Stimulated activated CD8-positive, alpha-beta memory T cell treated with anti-CD3 and anti-CD28 coated beads, Interleukin-12 subunit alpha, Interleukin-12 subunit beta, amount 100 ng/mL, for 24 hours (primary cell): ENCODE results near the gene EIF4E1B.

Source experiments
- DNase-seq: peaks from one replicate; pipeline ENCODE4 v3.0.0-alpha.2; 2020; ENCODE audit errors: extremely low read depth

EIF4E1B gene

GRCh38 chr5:176663566-176663965 lies 33.1 kb downstream of the EIF4E1B start:
- no peak for DNase-seq

- no peak for DNase-seq
Observed at GRCh38 chr5:176664479-176664878, 34.0 kb downstream of the EIF4E1B start.

DNA sequence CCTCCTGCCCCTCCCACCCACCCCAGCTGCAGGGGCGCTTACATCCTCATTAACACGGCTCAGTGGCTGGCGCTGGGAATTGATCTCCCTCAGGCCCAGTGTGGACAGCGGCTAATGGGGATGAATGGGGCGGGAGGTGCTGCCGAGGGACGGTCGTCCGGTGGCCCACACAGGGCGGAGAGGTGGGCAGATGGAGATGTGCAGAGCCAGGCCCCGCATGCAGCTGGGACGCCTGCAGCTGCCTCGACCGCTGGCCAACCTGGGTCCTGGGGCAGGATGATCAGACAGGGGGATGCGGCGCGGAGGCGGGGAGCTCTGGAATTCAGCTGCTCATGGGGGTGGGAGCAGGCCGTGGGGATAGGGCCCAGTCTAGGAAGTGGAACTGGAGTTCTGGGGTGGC lies 34.4 kb downstream of the EIF4E1B start:
- DNase-seq = no peak

- no peak for DNase-seq
Observed at GRCh38 chr5:176665517-176665916, 35.0 kb downstream of the EIF4E1B start.

GRCh38 chr5:176667637-176668036 lies 37.2 kb downstream of the EIF4E1B start:
- no peak for DNase-seq

DNA sequence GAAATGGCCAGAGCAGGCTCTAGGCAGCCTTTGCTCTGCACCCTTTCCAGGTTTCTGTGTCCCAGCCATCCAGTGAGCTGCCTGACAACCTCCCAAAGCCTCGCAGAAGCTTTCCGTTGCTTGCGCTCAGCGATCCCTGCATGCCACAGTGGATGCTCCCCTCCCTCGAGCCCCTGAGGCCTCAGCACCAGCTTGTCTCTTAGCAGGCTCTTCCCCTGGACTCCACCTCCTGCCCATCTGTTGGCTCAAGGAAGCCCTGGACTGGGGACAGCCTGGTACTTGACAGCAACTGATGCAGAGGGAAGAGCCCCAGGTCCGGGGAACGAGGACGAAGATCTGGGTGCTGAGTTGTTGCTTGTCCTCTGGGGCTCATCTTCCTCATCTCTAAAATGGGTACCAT lies 40.0 kb downstream of the EIF4E1B start:
- no peak for DNase-seq

DNA sequence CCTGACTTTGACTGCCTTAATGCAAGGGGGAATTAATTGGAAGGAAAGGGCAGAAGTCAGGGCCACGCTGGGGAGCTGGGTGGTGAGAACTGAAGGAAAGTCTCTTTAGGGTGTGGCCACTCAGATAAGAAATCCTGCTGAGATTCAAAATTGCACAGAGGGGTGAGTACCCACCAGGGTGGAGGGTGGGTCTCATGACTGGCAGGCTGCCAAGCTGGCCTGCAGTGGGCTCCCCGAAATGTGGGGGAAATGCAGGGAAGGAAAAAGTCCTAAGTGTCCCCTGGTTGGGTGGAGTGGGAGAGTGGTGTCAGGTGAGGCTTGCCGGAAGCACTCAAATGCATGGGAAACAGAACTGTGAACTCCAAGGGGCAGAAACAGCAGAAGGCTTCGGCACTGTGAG lies 40.9 kb downstream of the EIF4E1B start:
- DNase-seq = no peak

- DNase-seq = no peak
Observed at GRCh38 chr5:176671890-176672747, 41.6 kb downstream of the EIF4E1B start.

DNA sequence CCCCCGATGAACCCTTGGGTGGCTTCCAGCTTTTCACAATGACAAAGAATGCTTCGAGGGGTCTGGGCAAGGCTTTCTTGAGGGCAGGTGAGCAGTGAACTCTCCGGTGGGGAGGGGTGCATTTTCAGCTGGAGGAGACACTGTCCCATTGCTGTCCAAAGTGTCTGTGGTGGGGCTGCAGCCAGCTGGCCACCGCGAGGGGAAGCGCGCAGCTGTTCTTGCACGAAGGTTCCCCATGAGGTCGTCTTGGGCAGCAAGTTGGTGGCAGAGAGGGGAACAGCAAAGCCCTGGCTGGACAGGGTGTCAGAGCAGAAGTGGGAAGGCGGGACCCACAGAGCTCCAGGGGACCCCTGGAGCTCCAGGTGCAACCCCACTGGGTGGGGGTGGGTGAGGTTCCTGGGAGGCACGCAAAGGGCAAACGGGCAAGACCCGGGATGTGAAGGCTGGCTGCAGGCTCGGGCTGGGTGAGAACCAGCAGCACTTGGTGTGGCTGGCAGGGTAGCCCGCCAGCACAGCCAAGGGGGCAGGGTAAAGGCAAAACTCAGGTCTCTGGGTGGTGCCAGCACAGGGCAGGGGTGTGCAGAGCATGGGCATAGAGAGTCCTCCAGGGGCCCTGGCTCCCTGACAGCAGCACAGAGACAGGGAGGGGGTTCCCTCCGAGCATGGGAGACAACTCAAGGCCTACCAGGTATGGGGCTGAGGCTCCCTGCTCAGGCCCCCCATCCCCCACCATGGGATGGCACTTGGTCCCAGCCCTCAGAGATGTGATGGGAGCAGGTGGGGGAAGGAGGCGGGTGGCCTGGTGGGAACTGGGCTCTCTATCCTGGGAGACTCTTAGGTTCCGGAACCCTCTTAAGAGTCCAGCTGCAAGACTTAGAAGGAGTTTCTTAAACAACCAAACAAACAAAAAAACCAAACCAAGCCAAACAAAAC lies 43.4 kb downstream of the EIF4E1B start:
- no peak for DNase-seq

DNA sequence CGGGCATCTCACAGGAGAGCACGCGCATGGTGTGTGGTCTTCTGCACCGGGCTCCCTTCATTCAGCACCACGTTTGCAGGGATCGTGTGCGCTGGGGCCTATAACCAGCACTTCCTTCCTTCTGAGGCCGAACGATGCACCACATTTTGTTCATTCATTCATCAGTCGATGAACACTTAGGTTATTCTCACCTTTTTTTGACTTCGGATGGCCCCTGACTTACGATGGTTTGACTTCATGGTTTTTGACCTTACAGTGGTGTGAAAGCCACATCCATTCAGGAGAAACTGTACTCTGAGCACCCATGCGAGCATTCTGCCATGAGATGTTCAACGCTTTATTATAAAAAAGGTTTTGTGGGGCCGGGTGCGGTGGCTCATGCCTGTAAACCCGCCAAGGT lies 44.3 kb downstream of the EIF4E1B start:
- no peak for DNase-seq

GRCh38 chr5:176675676-176676360 lies 45.3 kb downstream of the EIF4E1B start:
- no peak for DNase-seq

DNA sequence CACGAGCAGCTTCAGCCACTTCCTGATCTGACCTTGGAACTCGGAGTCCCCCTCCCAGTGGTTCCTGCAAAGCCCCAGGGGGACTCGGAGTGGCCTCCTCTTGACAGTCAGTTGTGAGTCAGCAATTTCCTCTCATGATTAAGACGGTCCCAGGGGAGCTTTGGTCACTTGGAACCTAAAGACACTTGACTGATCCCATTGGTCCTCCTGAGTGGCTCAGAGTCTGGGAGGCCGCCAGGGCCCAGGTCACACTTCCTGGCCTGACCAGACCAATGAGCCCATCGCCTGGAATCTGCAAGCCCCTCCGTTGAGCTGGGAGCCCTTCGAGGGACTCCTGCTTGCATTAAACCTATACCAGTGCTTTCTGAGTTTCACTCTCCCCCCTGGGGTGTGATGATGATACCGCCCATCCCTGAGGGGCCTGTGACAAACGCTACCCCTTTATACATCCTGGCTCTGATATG lies 45.9 kb downstream of the EIF4E1B start:
- DNase-seq = no peak

DNA sequence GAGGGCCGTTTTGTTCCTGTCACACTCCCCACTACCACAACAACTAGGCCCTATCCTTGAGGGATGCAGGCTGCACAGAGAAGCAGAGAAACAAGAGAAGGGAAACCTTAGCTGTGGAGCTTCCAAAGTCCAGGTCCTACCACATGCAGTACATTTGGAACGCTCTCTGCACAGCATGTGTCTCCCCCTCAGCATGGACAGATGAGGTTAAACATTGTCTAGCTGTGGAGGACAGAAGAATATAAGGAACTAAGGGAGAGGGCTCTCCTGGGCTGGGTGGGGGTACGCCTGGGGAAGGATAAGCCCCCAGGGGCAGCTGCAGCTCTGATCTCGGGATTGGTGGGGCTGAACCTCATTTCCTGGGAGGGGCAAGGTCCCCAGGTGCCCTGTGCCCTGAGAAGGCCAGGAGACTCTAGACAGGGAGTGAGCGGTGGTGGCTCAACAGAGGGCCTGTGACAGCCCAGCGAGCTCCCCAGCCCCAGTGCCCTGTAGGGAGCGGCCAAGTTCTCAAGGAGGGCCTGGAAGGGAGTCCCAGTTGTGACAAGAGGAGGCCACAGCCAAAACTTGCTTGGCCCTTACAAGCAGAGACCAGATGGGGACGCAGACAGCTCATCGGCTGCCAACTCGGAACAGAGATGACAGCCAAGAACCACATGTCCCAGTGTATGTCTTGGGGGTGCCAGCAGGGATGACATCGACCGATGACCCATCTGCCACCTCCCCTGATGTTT lies 46.9 kb downstream of the EIF4E1B start:
- DNase-seq = no peak

DNA sequence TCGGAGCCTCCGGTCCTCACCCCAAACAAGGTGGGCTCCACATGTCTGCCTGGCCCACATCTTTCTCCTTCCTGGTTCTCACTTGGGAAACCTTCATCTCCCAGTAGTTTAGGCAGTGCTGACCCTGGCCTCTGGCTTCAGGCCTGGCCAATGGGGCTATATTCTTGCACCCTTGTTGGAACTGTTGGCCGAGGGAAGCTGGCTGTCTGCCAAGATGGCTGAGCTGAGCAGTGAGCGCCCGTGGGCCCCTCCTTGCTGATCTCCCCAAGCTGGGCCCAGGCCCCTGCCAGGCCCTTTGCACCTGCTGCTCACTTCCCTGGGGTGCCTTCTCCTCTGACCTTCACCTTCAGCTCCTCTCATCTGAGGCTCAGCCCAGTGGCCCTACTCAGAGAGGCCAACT lies 48.1 kb downstream of the EIF4E1B start:
- no peak for DNase-seq

DNA sequence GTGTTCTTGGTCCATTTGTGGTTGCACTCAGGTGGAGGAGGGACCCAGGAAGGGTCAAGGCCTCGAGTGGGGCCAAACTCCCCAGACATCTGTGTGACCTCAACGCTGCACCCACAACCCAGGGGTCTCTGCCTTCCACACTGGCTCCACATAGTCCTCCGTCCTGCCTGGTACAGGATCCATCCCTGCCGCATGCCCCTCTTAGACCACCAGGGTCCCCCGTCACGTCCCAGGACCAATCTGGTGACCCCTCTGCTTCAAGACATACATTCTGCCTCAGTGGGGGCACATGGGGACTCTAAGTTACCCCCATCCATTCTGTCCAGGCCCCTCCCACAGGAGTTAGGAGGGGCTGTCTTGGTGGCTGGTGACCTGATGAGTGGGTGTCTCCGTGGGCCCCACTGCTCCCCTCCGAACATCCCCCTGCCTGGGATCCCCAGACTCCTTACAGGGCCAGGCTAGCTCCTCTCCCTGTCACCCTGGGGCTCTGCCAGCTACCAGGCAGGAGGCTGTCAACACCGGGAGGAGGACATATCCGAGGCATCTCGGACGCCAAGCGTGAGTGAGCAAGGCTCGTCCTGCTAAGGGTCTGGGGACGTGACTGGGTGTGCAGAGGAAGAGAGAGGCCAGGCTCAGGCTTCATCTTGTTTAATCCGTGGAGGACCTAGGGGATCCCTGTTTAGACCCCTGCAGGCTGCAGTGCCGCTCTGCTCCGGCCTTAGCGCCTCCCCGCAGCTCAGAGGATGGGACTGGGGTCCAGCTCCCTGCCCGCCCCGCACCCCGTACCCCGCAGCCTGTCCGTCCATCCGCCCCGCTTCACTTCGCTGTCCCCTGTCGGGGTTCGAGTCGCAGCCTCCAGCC lies 49.1 kb downstream of the EIF4E1B start:
- no peak for DNase-seq

DNA sequence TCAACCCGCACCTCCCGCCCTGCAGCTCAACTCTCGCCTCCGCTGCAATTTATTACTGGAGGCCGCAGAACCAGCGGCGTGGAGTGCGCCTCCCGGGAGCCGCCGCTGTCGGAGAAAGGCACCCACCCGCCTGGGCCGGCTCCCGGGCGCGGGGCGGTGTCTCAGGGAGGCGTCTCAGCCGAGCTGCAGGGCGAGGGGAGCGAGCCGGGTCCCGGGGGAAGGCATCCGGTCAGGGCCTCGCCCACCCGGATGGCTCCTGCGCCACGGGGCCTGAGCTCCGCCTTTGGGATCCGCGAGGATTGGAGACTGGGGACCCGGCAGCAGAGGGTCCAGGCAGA lies 49.7 kb downstream of the EIF4E1B start:
- no peak for DNase-seq

DNA sequence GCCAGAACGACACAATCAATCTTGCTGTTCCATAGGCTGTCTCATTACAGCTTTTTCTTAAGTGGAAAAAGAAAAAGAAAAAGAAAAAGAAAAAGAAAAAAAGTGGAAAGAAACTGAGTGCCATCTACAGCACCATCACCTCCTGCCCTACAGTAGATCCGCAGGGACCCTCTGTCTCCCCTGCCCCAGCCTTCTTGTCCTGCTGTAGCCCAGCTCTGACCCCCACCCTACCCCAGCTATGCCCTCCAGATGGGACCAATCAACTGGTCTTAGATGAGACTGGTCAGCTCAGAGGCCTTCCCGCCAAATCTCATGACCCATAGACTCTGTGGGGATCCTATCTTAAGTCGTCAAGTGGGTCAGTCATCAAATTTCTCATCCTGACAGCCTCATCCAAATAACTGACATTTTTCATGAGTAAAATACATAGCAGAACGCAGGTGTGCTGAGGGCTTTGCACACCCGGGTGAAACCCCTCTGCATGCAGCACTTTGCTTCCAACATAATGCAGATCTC lies 51.6 kb downstream of the EIF4E1B start:
- no peak for DNase-seq

GRCh38 chr5:176685010-176685409 lies 54.5 kb downstream of the EIF4E1B start:
- DNase-seq = no peak

DNA sequence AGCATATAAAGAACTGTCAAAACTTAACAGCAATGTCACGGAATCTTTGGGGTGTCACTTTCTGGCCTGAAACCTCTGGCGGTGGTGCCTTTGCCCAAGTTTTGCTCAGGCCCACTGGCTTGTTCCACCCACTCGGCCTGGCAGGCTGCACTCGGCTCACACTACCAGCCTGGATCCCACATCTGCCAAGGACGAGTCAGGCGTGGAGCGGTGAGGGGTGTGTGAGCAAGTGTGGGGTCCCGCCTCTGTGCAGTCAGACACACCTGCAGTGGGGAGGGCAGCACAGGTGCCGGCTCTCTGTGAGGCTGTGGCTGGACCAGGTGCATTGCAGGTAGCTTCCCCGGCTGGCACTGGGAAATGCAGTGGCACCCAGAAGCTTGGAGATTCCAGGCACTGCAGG lies 56.8 kb downstream of the EIF4E1B start:
- no peak for DNase-seq

- DNase-seq = no peak
Observed at GRCh38 chr5:176687881-176688280, 57.4 kb downstream of the EIF4E1B start.
